GM20000 (cell line): ENCODE measurements around the gene HEG1.

ENCODE experiments used
- DNase-seq: peaks from one replicate; pipeline ENCODE4 v3.0.0; 2012; ENCODE audit warnings: low spot score
- CTCF ChIP-seq: IDR thresholded peaks from 2 replicates; pipeline ENCODE4 v1.5.1; 2012; ENCODE audit warnings: mild to moderate bottlenecking, control low read depth; ENCODE audit errors: extremely low read depth, missing control alignments

Gene HEG1

GRCh38 chr3:125002414-125003368 is 53.1 kb downstream of the HEG1 start:
- DNase-seq = no peak
- no peak for TF ChIP-seq CTCF

- no peak for DNase-seq
Observed at GRCh38 chr3:125001557-125002413, 54.0 kb downstream of the HEG1 start.

GRCh38 chr3:125000661-125001060 is 55.1 kb downstream of the HEG1 start:
- no peak for DNase-seq
- TF ChIP-seq CTCF = no peak

More at GRCh38 chr3:125001557-125002413, 54.0 kb downstream of the HEG1 start:
- no peak for TF ChIP-seq CTCF

GRCh38 chr3:124999897-125000435 is 55.8 kb downstream of the HEG1 start:
- no peak for TF ChIP-seq CTCF
- no peak for DNase-seq

GRCh38 chr3:124999317-124999716 is 56.5 kb downstream of the HEG1 start:
- no peak for DNase-seq
- TF ChIP-seq CTCF = no peak

- TF ChIP-seq CTCF = no peak
- DNase-seq = no peak
Observed at GRCh38 chr3:124998247-124998630, 57.6 kb downstream of the HEG1 start.
